IMR-90 (cell line): ENCODE data around the gene KRTAP9-4. TPM values are rescaled to one million over a fixed set of nuclear protein-coding genes. Genes with fewer than 3 reads are reported as not detected.

ENCODE experiments used
- ATAC-seq: fragments of 200-7000 bp; cut with Tn5 transposase; 2 replicates; pipeline ENCODE4 v1.9.1; 2020; ENCODE audit warnings: low read depth, mild to moderate bottlenecking, moderate library complexity
- BruUV-seq: library from RNA; stranded (reverse); fragments of 400-500 nt; replicated peaks from 2 replicates; lab custom pipeline; 2021; lab: Mats Ljungman, UMichigan
- CTCF ChIA-PET: fragments of 300-600 bp; formaldehyde crosslinking; extraction: SDS; loops from one replicate; lab custom pipeline; 2021; ENCODE audit warnings: antibody characterized with exemption; lab: Yijun Ruan, JAX
- POLR2A ChIA-PET: fragments of 300-600 bp; sonication (Branson Sonifier 250); formaldehyde crosslinking; loops from one replicate; lab custom pipeline; 2022; ENCODE audit warnings: antibody characterized with exemption; ENCODE audit not compliant: unreplicated experiment; lab: Charles Lee
- DNase-seq: peaks from one replicate; pipeline ENCODE4 v3.0.0; 2013
- H2AFZ ChIP-seq: replicated peaks from 2 replicates; pipeline ENCODE3; 2013; ENCODE audit warnings: low read length, mild to moderate bottlenecking; ENCODE audit not compliant: poor library complexity
- H2AK5ac ChIP-seq: 2 replicates; pipeline ENCODE4 v1.6.1; 2013; ENCODE audit warnings: low read depth, low read length, inconsistent platforms
- H2AK9ac ChIP-seq: replicated peaks from 2 replicates; pipeline ENCODE3; 2013; ENCODE audit warnings: mild to moderate bottlenecking, low read depth, low read length, moderate library complexity; ENCODE audit not compliant: poor library complexity
- H2BK120ac ChIP-seq: 2 replicates; pipeline ENCODE4 v1.6.1; 2013; ENCODE audit warnings: low read depth, low read length, inconsistent platforms
- H2BK15ac ChIP-seq: 3 replicates; pipeline ENCODE4 v1.6.1; 2013; ENCODE audit warnings: low read depth, low read length, inconsistent platforms
- H2BK20ac ChIP-seq: 2 replicates; pipeline ENCODE4 v1.6.1; 2013; ENCODE audit warnings: low read depth, mild to moderate bottlenecking, inconsistent platforms, low read length, moderate library complexity
- H2BK5ac ChIP-seq: 2 replicates; pipeline ENCODE4 v1.6.1; 2013; ENCODE audit warnings: mild to moderate bottlenecking, low read depth, low read length, inconsistent platforms; ENCODE audit not compliant: poor library complexity, severe bottlenecking
- H3K14ac ChIP-seq: replicated peaks from 2 replicates; pipeline ENCODE4 v1.6.1; 2013; ENCODE audit warnings: low read depth, low read length, inconsistent platforms
- H3K18ac ChIP-seq: 2 replicates; pipeline ENCODE4 v1.6.1; 2013; ENCODE audit warnings: low read depth, low read length, control low read depth
- H3K23ac ChIP-seq: 2 replicates; pipeline ENCODE4 v1.6.1; 2013; ENCODE audit warnings: low read depth, low read length, inconsistent platforms
- H3K27ac ChIP-seq: 2 replicates; pipeline ENCODE4 v1.5.1; 2013; ENCODE audit warnings: mild to moderate bottlenecking, control low read depth, low read length; ENCODE audit not compliant: insufficient read depth
- H3K27me3 ChIP-seq: 2 replicates; pipeline ENCODE4 v1.6.1; 2013; ENCODE audit warnings: low read length; ENCODE audit not compliant: control insufficient read depth, insufficient read depth
- H3K36me3 ChIP-seq: 2 replicates; pipeline ENCODE4 v1.6.1; 2013; ENCODE audit warnings: low read length, mixed read lengths; ENCODE audit not compliant: control insufficient read depth, insufficient read depth
- H3K4ac ChIP-seq: 2 replicates; pipeline ENCODE4 v1.6.1; 2013; ENCODE audit warnings: low read depth, low read length, inconsistent platforms
- H3K4me1 ChIP-seq: 2 replicates; pipeline ENCODE4 v1.6.1; 2013; ENCODE audit warnings: low read length, mixed read lengths; ENCODE audit not compliant: control insufficient read depth, insufficient read depth
- H3K4me2 ChIP-seq: 2 replicates; pipeline ENCODE4 v1.6.1; 2013; ENCODE audit warnings: low read depth, mild to moderate bottlenecking, control low read depth, low read length, moderate library complexity
- H3K4me3 ChIP-seq: 2 replicates; pipeline ENCODE4 v1.5.1; 2013; ENCODE audit warnings: low read depth, mild to moderate bottlenecking, control low read depth, low read length, moderate library complexity; ENCODE audit not compliant: insufficient read depth
- H3K56ac ChIP-seq: 2 replicates; pipeline ENCODE4 v1.6.1; 2013; ENCODE audit warnings: low read length, inconsistent platforms; ENCODE audit not compliant: insufficient read depth; ENCODE audit errors: extremely low read depth
- H3K79me1 ChIP-seq, 2 experiments: 2 replicates each; pipeline ENCODE4 v1.6.1; 2013; ENCODE audit warnings: low read length in 2 of 2, inconsistent platforms in 1 of 2, low read depth in 1 of 2
- H3K9ac ChIP-seq: 2 replicates; pipeline ENCODE4 v1.6.1; 2013; ENCODE audit warnings: low read depth, low read length, control low read depth
- H3K9me1 ChIP-seq: 2 replicates; pipeline ENCODE4 v1.6.1; 2013; ENCODE audit warnings: low read length, inconsistent platforms; ENCODE audit not compliant: insufficient read depth
- H3K9me3 ChIP-seq: 2 replicates; pipeline ENCODE4 v1.6.1; 2013; ENCODE audit warnings: low read length; ENCODE audit not compliant: control insufficient read depth, insufficient read depth
- H4K20me1 ChIP-seq: 2 replicates; pipeline ENCODE4 v1.6.1; 2013; ENCODE audit warnings: low read length, inconsistent platforms; ENCODE audit not compliant: insufficient read depth
- H4K5ac ChIP-seq: 2 replicates; pipeline ENCODE4 v1.6.1; 2013; ENCODE audit warnings: mild to moderate bottlenecking, low read depth, low read length, control low read depth
- H4K8ac ChIP-seq, 2 experiments: 2 replicates each; pipeline ENCODE4 v1.6.1; 2013; ENCODE audit warnings: low read depth in 2 of 2, low read length in 2 of 2, control low read depth in 1 of 2, inconsistent platforms in 1 of 2
- H4K91ac ChIP-seq: 2 replicates; pipeline ENCODE4 v1.6.1; 2013; ENCODE audit warnings: low read depth, low read length, inconsistent platforms; ENCODE audit not compliant: insufficient read depth
- BHLHE40 ChIP-seq: fragments of 150-350 bp; IDR thresholded peaks from 2 replicates; pipeline ENCODE4 v1.6.1; 2016; ENCODE audit warnings: mild to moderate bottlenecking, low read depth, low read length
- CEBPB ChIP-seq: IDR thresholded peaks from 2 replicates; pipeline ENCODE4 v1.6.1; 2012; ENCODE audit warnings: low read depth, low read length, improper control_type of control experiment
- FOS ChIP-seq: fragments of 150-350 bp; IDR thresholded peaks from 2 replicates; pipeline ENCODE4 v1.6.1; 2016; ENCODE audit warnings: low read depth, low read length
- MAFK ChIP-seq: IDR thresholded peaks from 2 replicates; pipeline ENCODE4 v1.6.1; 2012; ENCODE audit warnings: low read depth, low read length, improper control_type of control experiment
- MAZ ChIP-seq: IDR thresholded peaks from 2 replicates; pipeline ENCODE4 v1.6.1; 2012; ENCODE audit warnings: low read depth, mild to moderate bottlenecking, low read length, improper control_type of control experiment, moderate library complexity, borderline replicate concordance
- MXI1 ChIP-seq: IDR thresholded peaks from 2 replicates; pipeline ENCODE4 v1.6.1; 2012; ENCODE audit warnings: low read depth, mild to moderate bottlenecking, low read length, moderate library complexity, borderline replicate concordance
- NFE2L2 ChIP-seq: fragments of 150-350 bp; IDR thresholded peaks from 2 replicates; pipeline ENCODE4 v1.6.1; 2016; ENCODE audit warnings: low read depth, mild to moderate bottlenecking, low read length
- POLR2A ChIP-seq: IDR thresholded peaks from 2 replicates; pipeline ENCODE4 v1.6.1; 2012; ENCODE audit warnings: mild to moderate bottlenecking, low read depth, low read length
- RAD21 ChIP-seq: IDR thresholded peaks from 2 replicates; pipeline ENCODE4 v1.6.1; 2012; ENCODE audit warnings: low read length, improper control_type of control experiment
- RCOR1 ChIP-seq: IDR thresholded peaks from 2 replicates; pipeline ENCODE4 v1.6.1; 2012; ENCODE audit warnings: mild to moderate bottlenecking, low read length, improper control_type of control experiment; ENCODE audit not compliant: insufficient replicate concordance
- SMC3 ChIP-seq: fragments of 150-350 bp; IDR thresholded peaks from 2 replicates; pipeline ENCODE4 v1.6.1; 2016; ENCODE audit warnings: low read depth, mild to moderate bottlenecking, antibody characterized with exemption, low read length, moderate library complexity
- WGBS, 2 experiments: methylation state at CpG; one replicate each; pipeline versions ENCODE4 v1.1.5 to v1.1.7; 2013; ENCODE audit warnings: missing lambda C conversion rate in 2 of 2; ENCODE audit not compliant: insufficient read length in 1 of 2; ENCODE audit errors: extremely low coverage in 2 of 2; 5-methylcytosine and 5-hydroxymethylcytosine counted together
- dilution Hi-C: fragments of 300-500 bp; cut with HindIII; formaldehyde crosslinking; loops from one replicate; pipeline ENCODE4 v1.14.3; 2018; ENCODE audit warnings: low sequenced_read_pairs; ENCODE audit not compliant: unreplicated experiment
- in situ Hi-C: fragments of 300-500 bp; cut with MboI; formaldehyde crosslinking; loops from 3 replicates; pipeline ENCODE4 v1.14.3; 2019; ENCODE audit warnings: low sequenced_read_pairs, inconsistent platforms, mixed read lengths
- intact Hi-C: fragments of 100-400 bp; cut with micrococcal nuclease; formaldehyde crosslinking; loops from 2 replicates; pipeline ENCODE4 v1.10.0; 2022
- polyA plus RNA-seq, 3 experiments: library from polyadenylated mRNA; depleted of rRNA; stranded (reverse); fragments of >200 nt; gene quantifications; 2 replicates each; pipeline ENCODE4 v1.2.3, GENCODE V29; 2012; ENCODE audit warnings: low replicate concordance in 1 of 3
- total RNA-seq: library from RNA; depleted of rRNA; stranded (reverse); fragments of >200 nt; gene quantifications from 2 replicates; pipeline ENCODE4 v1.2.3, GENCODE V29; 2012
- TF ChIP-seq, protein P1 (sequence below): conservative IDR thresholded peaks from 2 replicates; pipeline ENCODE4 v1.5.1; 2012; ENCODE audit warnings: mild to moderate bottlenecking, low read depth, low read length, improper control_type of control experiment
- TF ChIP-seq, protein P2 (sequence below): fragments of 150-350 bp; IDR thresholded peaks from 2 replicates; pipeline ENCODE4 v1.6.1; 2017; ENCODE audit warnings: mild to moderate bottlenecking, antibody characterized with exemption, low read length, low read depth
- TF ChIP-seq, protein P3 (sequence below): fragments of 150-350 bp; IDR thresholded peaks from 2 replicates; pipeline ENCODE4 v1.6.1; 2016; ENCODE audit warnings: low read depth, mild to moderate bottlenecking, low read length, moderate library complexity, borderline replicate concordance

KRTAP9-4 gene
- total and polyA plus RNA-seq, 2 of the 4 experiments (the other 2 are of a cell fraction) = not detected

DNA sequence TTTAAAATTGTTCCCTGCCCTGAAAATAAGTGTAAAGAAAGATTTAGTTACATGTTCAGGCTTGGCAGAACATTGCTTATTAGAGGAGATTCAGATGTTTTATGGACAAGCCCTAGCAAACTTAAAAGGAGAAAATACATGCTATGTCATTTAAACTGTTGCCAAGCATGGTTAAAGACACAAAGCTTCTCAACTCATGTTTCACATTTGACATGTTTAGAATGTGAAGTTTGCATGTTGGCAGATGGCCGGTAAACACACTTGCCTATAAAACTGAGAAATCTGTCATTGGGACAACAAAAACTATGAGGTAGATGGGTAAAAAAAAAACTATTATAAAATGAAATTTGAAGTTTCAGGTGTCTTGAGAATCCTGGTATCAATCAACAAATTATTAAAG lies 47.4 kb downstream of the KRTAP9-4 start:
- Histone ChIP-seq H4K8ac (no peak overlapping the region), H3K4ac (no peak overlapping the region), H2AFZ (no peak overlapping the region), H3K4me2 (no peak overlapping the region), H2BK20ac (no peak overlapping the region), H3K18ac (no peak overlapping the region), H4K5ac (no peak overlapping the region), H3K4me3 (no peak overlapping the region), H2AK9ac (no peak overlapping the region), H4K91ac (no peak overlapping the region), H3K9me1 (no peaks in the 10 kb centered on the region), H3K79me1 (no peaks in the 10 kb centered on the region), H3K14ac (no peak overlapping the region), H2AK5ac (no peak overlapping the region), H3K36me3 (no peaks in the 10 kb centered on the region), H3K4me1 (no peaks in the 10 kb centered on the region), H3K56ac (no peak overlapping the region), H3K27me3 (no peaks in the 10 kb centered on the region; the same call in 1 of the 2 replicates), H3K9ac (no peak overlapping the region), H3K27ac (no peak overlapping the region), H3K23ac (no peak overlapping the region), H4K20me1 (no peaks in the 10 kb centered on the region), H2BK5ac (no peak overlapping the region), H3K9me3 (no peaks in the 10 kb centered on the region), H2BK120ac (no peak overlapping the region), H2BK15ac (no peak overlapping the region)
- in situ Hi-C loops (no loop called here), intact Hi-C loops (no loop called here), dilution Hi-C loops (no loop called here)
- CTCF ChIA-PET = no interaction called here
- no CpG with 5 or more reads among the region's 1 CpG for WGBS, 2 experiments
- ATAC-seq (no peak), DNase-seq (no peak)
- BruUV-seq = no TSS peak
- TF ChIP-seq, protein P1, sequence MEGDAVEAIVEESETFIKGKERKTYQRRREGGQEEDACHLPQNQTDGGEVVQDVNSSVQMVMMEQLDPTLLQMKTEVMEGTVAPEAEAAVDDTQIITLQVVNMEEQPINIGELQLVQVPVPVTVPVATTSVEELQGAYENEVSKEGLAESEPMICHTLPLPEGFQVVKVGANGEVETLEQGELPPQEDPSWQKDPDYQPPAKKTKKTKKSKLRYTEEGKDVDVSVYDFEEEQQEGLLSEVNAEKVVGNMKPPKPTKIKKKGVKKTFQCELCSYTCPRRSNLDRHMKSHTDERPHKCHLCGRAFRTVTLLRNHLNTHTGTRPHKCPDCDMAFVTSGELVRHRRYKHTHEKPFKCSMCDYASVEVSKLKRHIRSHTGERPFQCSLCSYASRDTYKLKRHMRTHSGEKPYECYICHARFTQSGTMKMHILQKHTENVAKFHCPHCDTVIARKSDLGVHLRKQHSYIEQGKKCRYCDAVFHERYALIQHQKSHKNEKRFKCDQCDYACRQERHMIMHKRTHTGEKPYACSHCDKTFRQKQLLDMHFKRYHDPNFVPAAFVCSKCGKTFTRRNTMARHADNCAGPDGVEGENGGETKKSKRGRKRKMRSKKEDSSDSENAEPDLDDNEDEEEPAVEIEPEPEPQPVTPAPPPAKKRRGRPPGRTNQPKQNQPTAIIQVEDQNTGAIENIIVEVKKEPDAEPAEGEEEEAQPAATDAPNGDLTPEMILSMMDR = no peak
- TF ChIP-seq RCOR1 (no peak), BHLHE40 (no peak), MAZ (no peak), MXI1 (no peak), NFE2L2 (no peak), SMC3 (no peak), CEBPB (no peak), POLR2A (no peak), FOS (no peak), RAD21 (no peak), MAFK (no peak)
- TF ChIP-seq, protein P2, sequence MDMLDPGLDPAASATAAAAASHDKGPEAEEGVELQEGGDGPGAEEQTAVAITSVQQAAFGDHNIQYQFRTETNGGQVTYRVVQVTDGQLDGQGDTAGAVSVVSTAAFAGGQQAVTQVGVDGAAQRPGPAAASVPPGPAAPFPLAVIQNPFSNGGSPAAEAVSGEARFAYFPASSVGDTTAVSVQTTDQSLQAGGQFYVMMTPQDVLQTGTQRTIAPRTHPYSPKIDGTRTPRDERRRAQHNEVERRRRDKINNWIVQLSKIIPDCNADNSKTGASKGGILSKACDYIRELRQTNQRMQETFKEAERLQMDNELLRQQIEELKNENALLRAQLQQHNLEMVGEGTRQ = no peak
- TF ChIP-seq, protein P3, sequence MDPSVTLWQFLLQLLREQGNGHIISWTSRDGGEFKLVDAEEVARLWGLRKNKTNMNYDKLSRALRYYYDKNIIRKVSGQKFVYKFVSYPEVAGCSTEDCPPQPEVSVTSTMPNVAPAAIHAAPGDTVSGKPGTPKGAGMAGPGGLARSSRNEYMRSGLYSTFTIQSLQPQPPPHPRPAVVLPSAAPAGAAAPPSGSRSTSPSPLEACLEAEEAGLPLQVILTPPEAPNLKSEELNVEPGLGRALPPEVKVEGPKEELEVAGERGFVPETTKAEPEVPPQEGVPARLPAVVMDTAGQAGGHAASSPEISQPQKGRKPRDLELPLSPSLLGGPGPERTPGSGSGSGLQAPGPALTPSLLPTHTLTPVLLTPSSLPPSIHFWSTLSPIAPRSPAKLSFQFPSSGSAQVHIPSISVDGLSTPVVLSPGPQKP = no peak
- POLR2A ChIA-PET = no interaction called here
